Measurements from ENCODE around the gene ZDHHC12.

Gene ZDHHC12
- total RNA-seq: 17.9 to 24.2 (median 21.6) reads per million in 4 experiments

GRCh38 chr9:128723866-128724743 is at the start of gene ZDHHC12:
Gene ZDHHC12, minus strand, starts transcription at chr9:128724127. Its CDS starts 34 bp downstream, at chr9:128724093.
- peak; percentile 98 for DNase-seq

GRCh38 chr9:128773049-128773448 is 49.1 kb upstream of the ZDHHC12 start:
- DNase-seq: no peak

- DNase-seq: peak; percentile 79
These were observed 48.0 kb upstream of the ZDHHC12 start, which contains the start of gene ZER1 for GRCh38 chr9:128771745-128772519. Gene ZER1, minus strand, starts transcription at chr9:128771927. Its CDS starts 16,362 bp downstream, at chr9:128755565.

- DNase-seq: no peak
These were observed 47.3 kb upstream of the ZDHHC12 start for GRCh38 chr9:128771094-128771721.

GRCh38 chr9:128770286-128771030 is 46.5 kb upstream of the ZDHHC12 start:
- no peak for DNase-seq

GRCh38 chr9:128768606-128769005 is 44.7 kb upstream of the ZDHHC12 start:
- DNase-seq: no peak

- no peak for DNase-seq
These were observed 41.6 kb upstream of the ZDHHC12 start for GRCh38 chr9:128765499-128765898.

- DNase-seq: no peak
These were observed 40.4 kb upstream of the ZDHHC12 start for GRCh38 chr9:128764361-128764760.

- DNase-seq: no peak
These were observed 38.9 kb upstream of the ZDHHC12 start for GRCh38 chr9:128762671-128763449.

GRCh38 chr9:128757602-128758001 is 33.7 kb upstream of the ZDHHC12 start:
- DNase-seq: no peak

GRCh38 chr9:128753627-128754026 is 29.7 kb upstream of the ZDHHC12 start:
- DNase-seq: no peak

- no peak for DNase-seq
These were observed 27.1 kb upstream of the ZDHHC12 start for GRCh38 chr9:128750926-128751595.

- no peak for DNase-seq
These were observed 23.3 kb upstream of the ZDHHC12 start for GRCh38 chr9:128747241-128747640.

- DNase-seq: no peak
These were observed 19.5 kb upstream of the ZDHHC12 start for GRCh38 chr9:128743421-128743820.

- no peak for DNase-seq
These were observed 18.5 kb upstream of the ZDHHC12 start for GRCh38 chr9:128742401-128742800.

- DNase-seq: no peak
These were observed 11.4 kb upstream of the ZDHHC12 start for GRCh38 chr9:128735373-128735772.

- no peak for DNase-seq
These were observed 9.3 kb upstream of the ZDHHC12 start for GRCh38 chr9:128733256-128733655.

GRCh38 chr9:128732576-128732975 is 8.6 kb upstream of the ZDHHC12 start:
- no peak for DNase-seq

GRCh38 chr9:128731691-128732090 is 7.8 kb upstream of the ZDHHC12 start:
- no peak for DNase-seq

GRCh38 chr9:128731093-128731492 is 7.2 kb upstream of the ZDHHC12 start:
- DNase-seq: no peak
